Measurements from ENCODE around the gene TAS2R16.
"Not testable (repeated sequence)": the region's sequence is repeated elsewhere in the genome, so short reads cannot be mapped to it uniquely, and the experiment has no call there.

The TAS2R16 gene

GRCh38 chr7:122970740-122971725, 24.5 kb downstream of the TAS2R16 start:
- DNase-seq = no peak

GRCh38 chr7:122968389-122968788, 27.1 kb downstream of the TAS2R16 start:
- no peak for DNase-seq

- no peak for DNase-seq
Observed at GRCh38 chr7:122965306-122965705, 30.2 kb downstream of the TAS2R16 start.

- DNase-seq = not testable (repeated sequence)
Observed at GRCh38 chr7:122953678-122954077, 41.8 kb downstream of the TAS2R16 start.

- DNase-seq = no peak
Observed at GRCh38 chr7:122951006-122951405, 44.5 kb downstream of the TAS2R16 start.

- no peak for DNase-seq
Observed at GRCh38 chr7:122949186-122949585, 46.3 kb downstream of the TAS2R16 start.

All from activated effector memory CD4-positive, alpha-beta T cell treated with Interleukin-2 at 50 U/mL for 16 hours (primary cell).